IMR-90 (cell line): ENCODE data around the gene OSBPL9. TPM values are rescaled to one million over a fixed set of nuclear protein-coding genes. Genes with fewer than 3 reads are reported as not detected.

Experiments used
- ATAC-seq: fragments of 200-7000 bp; cut with Tn5 transposase; 2 replicates; pipeline ENCODE4 v1.9.1; 2020; ENCODE audit warnings: low read depth, mild to moderate bottlenecking, moderate library complexity
- BruUV-seq: library from RNA; stranded (reverse); fragments of 400-500 nt; replicated peaks from 2 replicates; lab custom pipeline; 2021; lab: Mats Ljungman, UMichigan
- CTCF ChIA-PET: fragments of 300-600 bp; formaldehyde crosslinking; extraction: SDS; loops from one replicate; lab custom pipeline; 2021; ENCODE audit warnings: antibody characterized with exemption; lab: Yijun Ruan, JAX
- POLR2A ChIA-PET: fragments of 300-600 bp; sonication (Branson Sonifier 250); formaldehyde crosslinking; loops from one replicate; lab custom pipeline; 2022; ENCODE audit warnings: antibody characterized with exemption; ENCODE audit not compliant: unreplicated experiment; lab: Charles Lee
- DNase-seq: peaks from one replicate; pipeline ENCODE4 v3.0.0; 2013
- H2AFZ ChIP-seq: replicated peaks from 2 replicates; pipeline ENCODE3; 2013; ENCODE audit warnings: low read length, mild to moderate bottlenecking; ENCODE audit not compliant: poor library complexity
- H2AK5ac ChIP-seq: 2 replicates; pipeline ENCODE4 v1.6.1; 2013; ENCODE audit warnings: low read depth, low read length, inconsistent platforms
- H2AK9ac ChIP-seq: replicated peaks from 2 replicates; pipeline ENCODE3; 2013; ENCODE audit warnings: mild to moderate bottlenecking, low read depth, low read length, moderate library complexity; ENCODE audit not compliant: poor library complexity
- H2BK120ac ChIP-seq: 2 replicates; pipeline ENCODE4 v1.6.1; 2013; ENCODE audit warnings: low read depth, low read length, inconsistent platforms
- H2BK15ac ChIP-seq: 3 replicates; pipeline ENCODE4 v1.6.1; 2013; ENCODE audit warnings: low read depth, low read length, inconsistent platforms
- H2BK20ac ChIP-seq: 2 replicates; pipeline ENCODE4 v1.6.1; 2013; ENCODE audit warnings: low read depth, mild to moderate bottlenecking, inconsistent platforms, low read length, moderate library complexity
- H2BK5ac ChIP-seq: 2 replicates; pipeline ENCODE4 v1.6.1; 2013; ENCODE audit warnings: mild to moderate bottlenecking, low read depth, low read length, inconsistent platforms; ENCODE audit not compliant: poor library complexity, severe bottlenecking
- H3K14ac ChIP-seq: replicated peaks from 2 replicates; pipeline ENCODE4 v1.6.1; 2013; ENCODE audit warnings: low read depth, low read length, inconsistent platforms
- H3K18ac ChIP-seq: 2 replicates; pipeline ENCODE4 v1.6.1; 2013; ENCODE audit warnings: low read depth, low read length, control low read depth
- H3K23ac ChIP-seq: 2 replicates; pipeline ENCODE4 v1.6.1; 2013; ENCODE audit warnings: low read depth, low read length, inconsistent platforms
- H3K27ac ChIP-seq: 2 replicates; pipeline ENCODE4 v1.5.1; 2013; ENCODE audit warnings: mild to moderate bottlenecking, control low read depth, low read length; ENCODE audit not compliant: insufficient read depth
- H3K27me3 ChIP-seq: 2 replicates; pipeline ENCODE4 v1.6.1; 2013; ENCODE audit warnings: low read length; ENCODE audit not compliant: control insufficient read depth, insufficient read depth
- H3K36me3 ChIP-seq: 2 replicates; pipeline ENCODE4 v1.6.1; 2013; ENCODE audit warnings: low read length, mixed read lengths; ENCODE audit not compliant: control insufficient read depth, insufficient read depth
- H3K4ac ChIP-seq: 2 replicates; pipeline ENCODE4 v1.6.1; 2013; ENCODE audit warnings: low read depth, low read length, inconsistent platforms
- H3K4me1 ChIP-seq: 2 replicates; pipeline ENCODE4 v1.6.1; 2013; ENCODE audit warnings: low read length, mixed read lengths; ENCODE audit not compliant: control insufficient read depth, insufficient read depth
- H3K4me2 ChIP-seq: 2 replicates; pipeline ENCODE4 v1.6.1; 2013; ENCODE audit warnings: low read depth, mild to moderate bottlenecking, control low read depth, low read length, moderate library complexity
- H3K4me3 ChIP-seq: 2 replicates; pipeline ENCODE4 v1.5.1; 2013; ENCODE audit warnings: low read depth, mild to moderate bottlenecking, control low read depth, low read length, moderate library complexity; ENCODE audit not compliant: insufficient read depth
- H3K56ac ChIP-seq: 2 replicates; pipeline ENCODE4 v1.6.1; 2013; ENCODE audit warnings: low read length, inconsistent platforms; ENCODE audit not compliant: insufficient read depth; ENCODE audit errors: extremely low read depth
- H3K79me1 ChIP-seq, 2 experiments: 2 replicates each; pipeline ENCODE4 v1.6.1; 2013; ENCODE audit warnings: low read length in 2 of 2, inconsistent platforms in 1 of 2, low read depth in 1 of 2
- H3K9ac ChIP-seq: 2 replicates; pipeline ENCODE4 v1.6.1; 2013; ENCODE audit warnings: low read depth, low read length, control low read depth
- H3K9me1 ChIP-seq: 2 replicates; pipeline ENCODE4 v1.6.1; 2013; ENCODE audit warnings: low read length, inconsistent platforms; ENCODE audit not compliant: insufficient read depth
- H3K9me3 ChIP-seq: 2 replicates; pipeline ENCODE4 v1.6.1; 2013; ENCODE audit warnings: low read length; ENCODE audit not compliant: control insufficient read depth, insufficient read depth
- H4K20me1 ChIP-seq: 2 replicates; pipeline ENCODE4 v1.6.1; 2013; ENCODE audit warnings: low read length, inconsistent platforms; ENCODE audit not compliant: insufficient read depth
- H4K5ac ChIP-seq: 2 replicates; pipeline ENCODE4 v1.6.1; 2013; ENCODE audit warnings: mild to moderate bottlenecking, low read depth, low read length, control low read depth
- H4K8ac ChIP-seq, 2 experiments: 2 replicates each; pipeline ENCODE4 v1.6.1; 2013; ENCODE audit warnings: low read depth in 2 of 2, low read length in 2 of 2, control low read depth in 1 of 2, inconsistent platforms in 1 of 2
- H4K91ac ChIP-seq: 2 replicates; pipeline ENCODE4 v1.6.1; 2013; ENCODE audit warnings: low read depth, low read length, inconsistent platforms; ENCODE audit not compliant: insufficient read depth
- CEBPB ChIP-seq: IDR thresholded peaks from 2 replicates; pipeline ENCODE4 v1.6.1; 2012; ENCODE audit warnings: low read depth, low read length, improper control_type of control experiment
- FOS ChIP-seq: fragments of 150-350 bp; IDR thresholded peaks from 2 replicates; pipeline ENCODE4 v1.6.1; 2016; ENCODE audit warnings: low read depth, low read length
- RFX5 ChIP-seq: IDR thresholded peaks from 2 replicates; pipeline ENCODE4 v1.8.0; 2012; ENCODE audit warnings: low read depth, mild to moderate bottlenecking, low read length, moderate library complexity
- WGBS, 2 experiments: methylation state at CpG; one replicate each; pipeline versions ENCODE4 v1.1.5 to v1.1.7; 2013; ENCODE audit warnings: missing lambda C conversion rate in 2 of 2; ENCODE audit not compliant: insufficient read length in 1 of 2; ENCODE audit errors: extremely low coverage in 2 of 2; 5-methylcytosine and 5-hydroxymethylcytosine counted together
- dilution Hi-C: fragments of 300-500 bp; cut with HindIII; formaldehyde crosslinking; loops from one replicate; pipeline ENCODE4 v1.14.3; 2018; ENCODE audit warnings: low sequenced_read_pairs; ENCODE audit not compliant: unreplicated experiment
- in situ Hi-C: fragments of 300-500 bp; cut with MboI; formaldehyde crosslinking; loops from 3 replicates; pipeline ENCODE4 v1.14.3; 2019; ENCODE audit warnings: low sequenced_read_pairs, inconsistent platforms, mixed read lengths
- intact Hi-C: fragments of 100-400 bp; cut with micrococcal nuclease; formaldehyde crosslinking; loops from 2 replicates; pipeline ENCODE4 v1.10.0; 2022
- polyA plus RNA-seq, 3 experiments: library from polyadenylated mRNA; depleted of rRNA; stranded (reverse); fragments of >200 nt; gene quantifications; 2 replicates each; pipeline ENCODE4 v1.2.3, GENCODE V29; 2012; ENCODE audit warnings: low replicate concordance in 1 of 3
- total RNA-seq: library from RNA; depleted of rRNA; stranded (reverse); fragments of >200 nt; gene quantifications from 2 replicates; pipeline ENCODE4 v1.2.3, GENCODE V29; 2012

The OSBPL9 gene
- total and polyA plus RNA-seq, 2 of the 4 experiments (the other 2 are of a cell fraction): 51.4 to 127 TPM

- Histone ChIP-seq H4K20me1 (peaks cover 9% of the 10 kb centered on the region; the same call in 1 of the 2 replicates), H3K4me3 (no peak overlapping the region), H4K91ac (0 out of 2 replicates have a peak overlapping the region, but pooled peaks have one; percentile 40), H2BK120ac (peak overlapping the region; percentile 51), H3K27ac (peak overlapping the region; percentile 12; the same call in 1 of the 2 replicates), H2AFZ (no peak overlapping the region), H3K4me2 (peak overlapping the region; percentile 1; the same call in 1 of the 2 replicates), H3K9me3 (no peaks in the 10 kb centered on the region), H3K79me1 (peaks cover 14 to 52% of the 10 kb centered on the region in 2 experiments), H3K56ac (no peak overlapping the region), H3K4ac (peak overlapping the region; percentile 63; the same call in 1 of the 2 replicates), H2BK15ac (peak overlapping the region; percentile 9; the same call in 1 of the 3 replicates), H3K14ac (peak overlapping the region; percentile 11), H3K23ac (no peak overlapping the region), H3K4me1 (peaks cover 21% of the 10 kb centered on the region), H2BK20ac (peak overlapping the region; percentile 43; the same call in 1 of the 2 replicates), H3K27me3 (no peaks in the 10 kb centered on the region), H2AK9ac (no peak overlapping the region), H3K36me3 (no peaks in the 10 kb centered on the region), H3K18ac (peak overlapping the region; percentile 21; the same call in 1 of the 2 replicates), H4K5ac (no peak overlapping the region), H2BK5ac (peak overlapping the region; percentile 84), H4K8ac (peak overlapping the region in 1 of 2 experiments; percentile 61; a peak in 1 of 4 replicates), H3K9ac (no peak overlapping the region), H2AK5ac (peak overlapping the region; percentile 62; the same call in 1 of the 2 replicates), H3K9me1 (peaks cover 13% of the 10 kb centered on the region)
- intact Hi-C loops (no loop called here), in situ Hi-C loops (no loop called here), dilution Hi-C loops (no loop called here)
- TF ChIP-seq CEBPB: peak; percentile 98
- TF ChIP-seq FOS: peak; percentile 10; the same call in 1 of the 2 replicates
- no peak for TF ChIP-seq RFX5
- peak; percentile 92 for DNase-seq
- WGBS, 2 experiments: no CpG with 5 or more reads among the region's 3 CpGs
- CTCF ChIA-PET: interaction anchor here (0.7 kb wide), 2 partner anchors 38 to 598 kb away, joined by 3 to 4 read pairs; no protein-coding TSS in a partner anchor
- no TSS peak for BruUV-seq
- POLR2A ChIA-PET: interaction anchor here (0.6 kb wide), 1 partner anchor 57 kb away, joined by 4 read pairs; no protein-coding TSS in a partner anchor
- peak; percentile 56 for ATAC-seq
These were observed 73.5 kb downstream of the OSBPL9 start for GRCh38 chr1:51690285-51690961.
